T-helper 1 cell treated with Interleukin-12 subunit alpha and Interleukin-12 subunit beta and Interleukin-4 antibody, amounts not matched to agents 30 μg/mL and 1 μg/mL, for 36 hours (primary cell): ENCODE measurements around the gene GNAI3.

Source experiments
- H3K27ac Mint-ChIP-seq: one replicate; pipeline ENCODE4 v1.8.0; 2021; ENCODE audit warnings: mild to moderate bottlenecking, mixed read lengths
- H3K27me3 Mint-ChIP-seq: one replicate; pipeline ENCODE4 v1.8.0; 2021; ENCODE audit warnings: low read depth, mixed read lengths
- H3K36me3 Mint-ChIP-seq: one replicate; pipeline ENCODE4 v1.8.0; 2021; ENCODE audit warnings: low read depth, mixed read lengths
- H3K4me1 Mint-ChIP-seq: one replicate; pipeline ENCODE4 v1.8.0; 2021; ENCODE audit warnings: low read depth, mixed read lengths
- H3K4me3 Mint-ChIP-seq: one replicate; pipeline ENCODE4 v1.8.0; 2021; ENCODE audit warnings: mild to moderate bottlenecking, moderate library complexity, mixed read lengths
- H3K9me3 Mint-ChIP-seq: one replicate; pipeline ENCODE4 v1.8.0; 2021; ENCODE audit warnings: mixed read lengths

GNAI3 gene

DNA sequence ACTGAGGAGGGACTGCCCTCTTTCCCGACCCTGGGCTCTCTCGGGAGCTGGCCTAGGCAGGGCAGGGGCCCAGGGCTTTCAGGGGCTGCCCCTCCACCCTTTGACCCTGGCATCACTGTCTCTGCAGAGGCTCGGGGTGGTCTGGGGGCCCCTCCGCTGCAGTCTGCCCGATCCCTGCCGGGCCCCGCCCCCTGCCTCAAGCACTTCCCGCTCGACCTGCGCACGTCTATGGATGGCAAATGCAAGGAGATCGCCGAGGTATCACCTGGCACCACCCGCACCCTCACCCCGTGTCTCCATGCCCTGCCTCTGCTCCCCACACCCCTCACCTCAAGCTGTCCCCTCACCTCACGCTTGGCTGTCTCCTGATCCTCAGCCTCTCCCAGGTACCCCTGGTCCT, 76.8 kb downstream of the GNAI3 start:
- no peaks in the 10 kb centered on the region for H3K9me3 Mint-ChIP-seq
- no peaks in the 10 kb centered on the region for H3K27me3 Mint-ChIP-seq
- peaks cover 22% of the 10 kb centered on the region for H3K36me3 Mint-ChIP-seq
- no peak overlapping the region for H3K27ac Mint-ChIP-seq
- H3K4me3 Mint-ChIP-seq = no peak overlapping the region
- H3K4me1 Mint-ChIP-seq = peaks cover 37% of the 10 kb centered on the region

DNA sequence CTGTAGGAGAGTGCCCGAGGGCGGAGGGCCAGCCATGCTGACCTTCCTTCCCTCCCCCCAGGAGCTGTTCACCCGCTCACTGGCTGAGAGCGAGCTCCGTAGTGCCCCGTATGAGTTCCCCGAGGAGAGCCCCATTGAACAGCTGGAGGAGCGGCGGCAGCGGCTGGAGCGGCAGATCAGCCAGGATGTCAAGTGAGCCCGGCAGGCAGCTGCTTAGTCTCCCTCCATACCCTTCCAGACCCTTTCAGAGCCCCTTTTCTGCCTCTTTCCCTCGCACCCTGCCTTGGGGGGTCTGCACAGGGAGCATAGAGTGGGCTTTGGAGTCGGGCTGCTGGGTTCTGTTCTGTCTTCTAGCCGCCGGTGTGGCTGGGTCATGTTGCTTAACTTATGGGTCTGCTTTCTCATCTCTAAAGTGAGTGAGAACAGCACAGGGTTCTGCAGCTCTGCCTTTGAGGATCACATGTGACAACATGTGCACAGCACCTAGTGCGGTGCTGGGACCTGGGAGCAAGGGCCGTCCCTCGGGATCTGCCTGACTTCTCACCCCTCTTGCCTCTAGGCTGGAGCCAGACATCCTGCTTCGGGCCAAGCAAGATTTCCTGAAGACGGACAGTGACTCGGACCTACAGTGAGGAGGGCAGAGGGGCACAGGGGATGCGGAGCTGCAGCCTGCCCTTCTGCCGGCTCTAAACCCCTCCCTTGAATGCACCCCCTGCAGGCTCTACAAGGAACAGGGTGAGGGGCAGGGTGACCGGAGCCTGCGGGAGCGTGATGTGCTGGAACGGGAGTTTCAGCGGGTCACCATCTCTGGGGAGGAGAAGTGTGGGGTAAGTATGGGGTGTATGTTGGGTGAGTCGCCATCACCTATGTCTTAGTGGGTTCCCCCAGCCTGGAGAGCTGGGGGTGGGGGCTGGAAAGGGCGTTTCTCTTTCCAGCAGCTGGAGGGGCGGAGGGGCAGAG, 77.5 kb downstream of the GNAI3 start:
- Mint-ChIP-seq H3K36me3 (peaks cover 22% of the 10 kb centered on the region), H3K4me3 (no peak overlapping the region), H3K27ac (no peak overlapping the region), H3K27me3 (no peaks in the 10 kb centered on the region), H3K4me1 (peaks cover 37% of the 10 kb centered on the region), H3K9me3 (no peaks in the 10 kb centered on the region)

DNA sequence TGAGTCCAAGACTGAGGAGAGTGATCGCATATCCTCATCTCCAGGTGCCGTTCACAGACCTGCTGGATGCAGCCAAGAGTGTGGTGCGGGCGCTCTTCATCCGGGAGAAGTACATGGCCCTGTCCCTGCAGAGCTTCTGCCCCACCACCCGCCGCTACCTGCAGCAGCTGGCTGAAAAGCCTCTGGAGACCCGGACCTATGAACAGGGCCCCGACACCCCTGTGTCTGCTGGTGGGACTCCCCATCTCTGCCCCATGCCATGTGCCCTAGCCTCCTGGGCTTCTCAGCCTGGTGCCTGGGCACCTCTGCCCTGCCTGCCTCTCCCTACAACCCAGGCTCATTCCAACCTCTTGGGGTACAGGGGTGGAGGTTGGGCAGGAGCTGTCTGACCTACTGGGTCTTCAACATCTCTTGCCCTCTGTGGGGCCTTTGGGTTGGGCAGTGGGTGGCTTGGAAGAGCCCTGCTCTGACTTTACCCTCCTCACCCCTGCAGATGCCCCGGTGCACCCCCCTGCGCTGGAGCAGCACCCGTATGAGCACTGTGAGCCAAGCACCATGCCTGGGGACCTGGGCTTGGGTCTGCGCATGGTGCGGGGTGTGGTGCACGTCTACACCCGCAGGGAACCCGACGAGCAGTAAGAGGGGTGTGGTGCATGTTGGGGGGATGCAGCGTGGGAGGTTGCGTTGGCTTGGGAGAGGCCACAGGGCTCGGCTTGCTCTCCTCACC, 78.4 kb downstream of the GNAI3 start:
- H3K9me3 Mint-ChIP-seq = no peaks in the 10 kb centered on the region

DNA sequence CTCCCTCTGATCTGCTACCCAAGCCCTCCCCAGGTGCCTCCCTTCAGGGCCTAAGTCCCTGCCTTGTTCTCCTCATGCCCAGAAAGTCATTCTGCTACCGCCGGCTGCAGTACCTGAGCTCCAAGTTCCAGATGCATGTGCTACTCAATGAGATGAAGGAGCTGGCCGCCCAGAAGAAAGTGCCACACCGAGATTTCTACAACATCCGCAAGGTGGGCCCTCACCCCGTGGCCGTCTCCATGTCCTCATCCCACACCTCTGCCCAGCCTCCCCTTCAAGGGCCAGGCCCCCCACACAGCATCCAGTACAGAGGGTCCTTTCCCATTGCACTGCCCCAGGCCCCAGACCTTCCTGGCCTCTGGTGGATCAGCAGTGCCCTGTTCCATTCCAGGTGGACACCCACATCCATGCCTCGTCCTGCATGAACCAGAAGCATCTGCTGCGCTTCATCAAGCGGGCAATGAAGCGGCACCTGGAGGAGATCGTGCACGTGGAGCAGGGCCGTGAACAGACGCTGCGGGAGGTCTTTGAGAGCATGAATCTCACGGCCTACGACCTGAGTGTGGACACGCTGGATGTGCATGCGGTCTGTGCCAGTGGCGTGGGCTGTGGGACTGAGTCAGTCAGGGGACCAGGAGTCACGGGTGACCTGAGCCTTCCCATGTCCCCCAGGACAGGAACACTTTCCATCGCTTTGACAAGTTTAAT, 79.4 kb downstream of the GNAI3 start:
- Mint-ChIP-seq H3K9me3 (no peaks in the 10 kb centered on the region), H3K27ac (no peak overlapping the region), H3K4me3 (no peak overlapping the region), H3K36me3 (peaks cover 24% of the 10 kb centered on the region), H3K27me3 (no peaks in the 10 kb centered on the region), H3K4me1 (peaks cover 21% of the 10 kb centered on the region)

More for the DNA sequence above, 78.4 kb downstream of the GNAI3 start:
- peaks cover 31% of the 10 kb centered on the region for H3K4me1 Mint-ChIP-seq
- H3K27ac Mint-ChIP-seq = no peak overlapping the region
- no peak overlapping the region for H3K4me3 Mint-ChIP-seq
- peaks cover 22% of the 10 kb centered on the region for H3K36me3 Mint-ChIP-seq
- no peaks in the 10 kb centered on the region for H3K27me3 Mint-ChIP-seq

DNA sequence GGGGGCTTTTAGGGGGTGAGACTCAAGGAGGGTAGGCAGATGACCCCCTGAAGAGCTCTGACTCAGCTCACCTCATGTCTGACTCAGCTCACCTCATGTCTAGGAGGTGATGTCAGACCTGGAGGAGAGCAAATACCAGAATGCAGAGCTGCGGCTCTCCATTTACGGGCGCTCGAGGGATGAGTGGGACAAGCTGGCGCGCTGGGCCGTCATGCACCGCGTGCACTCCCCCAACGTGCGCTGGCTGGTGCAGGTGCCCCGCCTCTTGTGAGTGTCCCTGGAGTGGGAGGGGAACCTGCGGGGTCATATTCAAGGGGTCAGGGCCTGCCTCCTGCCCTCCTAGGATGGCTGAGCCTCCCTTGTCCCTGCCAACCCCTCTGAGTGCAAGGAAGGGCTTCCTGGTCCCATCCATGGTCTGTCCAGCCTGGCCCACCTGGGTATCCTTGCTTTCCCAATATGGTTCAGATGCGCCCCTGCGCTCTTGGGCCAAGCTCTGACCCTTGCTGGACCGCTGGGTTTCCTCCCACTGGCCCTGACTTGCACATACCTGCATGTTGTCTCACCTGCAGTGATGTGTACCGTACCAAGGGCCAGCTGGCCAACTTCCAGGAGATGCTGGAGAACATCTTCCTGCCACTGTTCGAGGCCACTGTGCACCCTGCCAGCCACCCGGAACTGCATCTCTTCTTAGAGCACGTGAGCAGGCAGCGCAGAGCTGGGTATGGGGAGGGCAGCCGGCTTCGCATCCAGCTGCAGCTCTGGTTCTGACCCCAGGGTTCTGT, 80.3 kb downstream of the GNAI3 start:
- peaks cover 24% of the 10 kb centered on the region for H3K36me3 Mint-ChIP-seq
- no peaks in the 10 kb centered on the region for H3K9me3 Mint-ChIP-seq
- H3K27me3 Mint-ChIP-seq = no peaks in the 10 kb centered on the region
- H3K4me3 Mint-ChIP-seq = no peak overlapping the region
- H3K4me1 Mint-ChIP-seq = peaks cover 13% of the 10 kb centered on the region
- H3K27ac Mint-ChIP-seq = no peak overlapping the region

DNA sequence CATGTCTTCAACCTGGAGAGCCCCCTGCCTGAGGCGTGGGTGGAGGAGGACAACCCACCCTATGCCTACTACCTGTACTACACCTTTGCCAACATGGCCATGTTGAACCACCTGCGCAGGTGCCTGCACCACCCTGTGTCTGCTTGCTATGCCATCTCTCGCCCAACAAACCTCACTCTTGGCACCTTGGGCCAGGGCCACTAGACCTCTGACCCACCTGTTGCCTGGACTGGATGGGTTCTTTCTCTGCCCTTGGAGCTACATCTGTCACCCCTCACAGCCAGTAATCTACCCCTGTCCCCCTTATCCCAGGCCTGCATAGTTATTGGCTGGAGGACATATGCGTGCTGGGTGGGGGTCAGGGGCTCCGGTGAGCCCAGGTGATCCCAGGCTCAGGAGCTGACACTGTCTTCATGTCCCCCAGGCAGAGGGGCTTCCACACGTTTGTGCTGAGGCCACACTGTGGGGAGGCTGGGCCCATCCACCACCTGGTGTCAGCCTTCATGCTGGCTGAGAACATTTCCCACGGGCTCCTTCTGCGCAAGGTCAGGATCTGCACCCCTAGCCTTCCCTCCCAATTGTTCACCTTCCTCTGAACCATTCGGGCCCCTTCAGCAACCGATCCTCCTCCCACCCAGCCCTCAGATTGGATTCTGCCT, 81.1 kb downstream of the GNAI3 start:
- H3K4me3 Mint-ChIP-seq = no peak overlapping the region
- no peak overlapping the region for H3K27ac Mint-ChIP-seq
- peaks cover 24% of the 10 kb centered on the region for H3K36me3 Mint-ChIP-seq
- peaks cover 9% of the 10 kb centered on the region for H3K4me1 Mint-ChIP-seq
- H3K9me3 Mint-ChIP-seq = no peaks in the 10 kb centered on the region
- no peaks in the 10 kb centered on the region for H3K27me3 Mint-ChIP-seq

DNA sequence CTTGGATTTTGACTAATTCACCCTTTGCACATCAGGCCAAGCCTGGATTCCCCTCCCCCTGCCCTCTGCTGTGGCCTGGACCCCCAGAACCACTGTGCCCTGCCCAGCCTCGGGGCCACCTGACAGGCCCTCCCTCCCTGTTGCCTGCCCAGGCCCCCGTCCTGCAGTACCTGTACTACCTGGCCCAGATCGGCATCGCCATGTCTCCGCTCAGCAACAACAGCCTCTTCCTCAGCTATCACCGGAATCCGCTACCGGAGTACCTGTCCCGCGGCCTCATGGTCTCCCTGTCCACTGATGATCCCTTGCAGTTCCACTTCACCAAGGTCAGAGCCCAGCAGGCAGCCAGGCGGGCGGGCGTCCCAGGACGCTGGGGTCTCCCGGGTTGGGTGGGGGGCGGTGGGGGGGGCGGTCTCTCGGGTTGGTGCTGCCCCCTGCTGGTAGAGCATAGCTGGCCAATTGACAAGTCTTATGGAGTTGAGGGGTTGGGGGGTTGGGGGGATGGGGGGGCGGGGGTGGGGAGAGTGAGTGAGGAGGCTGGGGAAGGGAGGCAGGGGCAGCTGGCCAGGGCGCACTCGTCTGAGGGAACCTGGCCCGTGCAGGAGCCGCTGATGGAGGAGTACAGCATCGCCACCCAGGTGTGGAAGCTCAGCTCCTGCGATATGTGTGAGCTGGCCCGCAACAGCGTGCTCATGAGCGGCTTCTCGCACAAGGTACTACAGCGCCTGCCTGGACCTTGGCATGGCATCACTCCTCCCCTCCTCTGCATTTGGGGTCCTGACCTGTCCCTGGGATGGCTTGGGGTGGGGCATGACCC, 81.9 kb downstream of the GNAI3 start:
- Mint-ChIP-seq H3K27ac (no peak overlapping the region), H3K9me3 (no peaks in the 10 kb centered on the region), H3K27me3 (no peaks in the 10 kb centered on the region), H3K4me3 (no peak overlapping the region), H3K4me1 (peaks cover 10% of the 10 kb centered on the region), H3K36me3 (peaks cover 24% of the 10 kb centered on the region)

DNA sequence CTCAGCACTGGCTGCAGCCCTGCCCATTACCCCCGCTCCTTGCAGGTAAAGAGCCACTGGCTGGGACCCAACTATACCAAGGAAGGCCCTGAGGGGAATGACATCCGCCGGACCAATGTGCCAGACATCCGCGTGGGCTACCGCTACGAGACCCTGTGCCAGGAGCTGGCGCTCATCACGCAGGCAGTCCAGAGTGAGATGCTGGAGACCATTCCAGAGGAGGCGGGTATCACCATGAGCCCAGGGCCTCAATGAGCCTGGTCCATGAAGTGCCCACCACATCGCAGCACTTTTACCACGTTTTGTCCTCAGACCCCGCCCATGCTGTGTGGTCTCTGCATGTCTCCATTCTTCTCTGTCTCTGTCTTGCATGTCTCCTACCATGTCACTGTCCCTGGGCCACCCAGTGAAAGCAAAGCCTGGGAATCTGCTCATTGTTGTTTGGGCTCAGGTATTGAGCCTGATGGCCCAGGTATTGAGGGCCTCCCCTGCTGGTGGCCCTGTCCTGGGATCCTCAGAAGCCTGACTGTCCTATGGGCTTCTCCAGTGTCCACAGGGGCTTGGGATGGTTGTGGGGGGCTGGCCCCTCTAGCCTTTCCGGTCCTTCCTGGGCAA, 82.6 kb downstream of the GNAI3 start:
- Mint-ChIP-seq H3K27me3 (no peaks in the 10 kb centered on the region), H3K36me3 (peaks cover 22% of the 10 kb centered on the region), H3K9me3 (no peaks in the 10 kb centered on the region), H3K4me1 (peaks cover 8% of the 10 kb centered on the region), H3K27ac (no peak overlapping the region), H3K4me3 (no peak overlapping the region)

DNA sequence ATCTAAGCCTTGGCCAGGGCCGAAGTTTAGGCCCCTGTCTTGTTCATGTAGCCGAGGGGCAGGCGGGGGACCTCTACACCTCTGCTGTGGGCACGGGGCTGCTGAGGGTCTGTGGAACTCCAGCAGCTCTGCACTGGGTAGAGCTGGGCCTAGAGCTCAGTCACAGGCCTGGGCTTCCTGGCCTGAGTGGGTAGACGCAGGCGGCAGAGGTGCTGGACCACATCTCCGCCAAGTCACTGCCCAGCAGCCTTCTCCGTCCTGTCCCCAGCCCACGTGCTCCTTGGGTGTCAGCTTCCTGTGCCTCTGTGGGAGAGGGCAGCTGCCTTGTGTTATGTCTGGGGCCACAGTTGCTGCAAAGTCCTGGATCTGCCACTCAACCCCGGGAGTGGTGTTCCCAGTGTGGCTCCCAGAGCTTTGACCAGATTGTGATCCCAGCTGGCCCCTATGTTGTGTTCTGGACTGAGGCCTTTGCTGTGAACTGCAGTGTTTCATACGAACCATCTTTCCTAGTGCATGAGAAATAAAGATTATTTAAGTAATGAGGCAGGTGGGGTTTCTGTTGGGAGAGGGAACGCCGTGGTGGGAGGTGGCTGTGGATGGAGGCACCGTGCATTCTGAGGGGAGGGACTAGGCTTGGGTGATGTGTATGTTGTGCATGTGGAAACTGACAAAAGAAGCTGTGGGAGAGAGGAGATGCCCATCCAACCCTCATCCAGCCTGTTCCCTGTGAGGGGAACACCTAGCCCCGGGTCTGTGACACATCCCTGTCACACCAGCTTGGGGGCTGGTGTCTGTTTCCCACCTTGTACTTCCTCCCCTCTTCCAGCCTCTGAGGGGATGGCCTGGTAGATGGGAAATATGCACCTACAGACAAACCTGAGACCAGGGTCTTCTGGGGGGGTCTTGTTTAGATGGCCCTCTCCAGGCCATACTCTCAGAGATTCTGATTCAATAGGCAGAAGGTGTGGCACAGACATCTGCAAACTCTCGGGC, 83.4 kb downstream of the GNAI3 start:
- H3K4me1 Mint-ChIP-seq = peaks cover 8% of the 10 kb centered on the region
- H3K36me3 Mint-ChIP-seq = peaks cover 18% of the 10 kb centered on the region
- H3K27ac Mint-ChIP-seq = no peak overlapping the region
- H3K4me3 Mint-ChIP-seq = no peak overlapping the region
- H3K9me3 Mint-ChIP-seq = no peaks in the 10 kb centered on the region
- no peaks in the 10 kb centered on the region for H3K27me3 Mint-ChIP-seq

DNA sequence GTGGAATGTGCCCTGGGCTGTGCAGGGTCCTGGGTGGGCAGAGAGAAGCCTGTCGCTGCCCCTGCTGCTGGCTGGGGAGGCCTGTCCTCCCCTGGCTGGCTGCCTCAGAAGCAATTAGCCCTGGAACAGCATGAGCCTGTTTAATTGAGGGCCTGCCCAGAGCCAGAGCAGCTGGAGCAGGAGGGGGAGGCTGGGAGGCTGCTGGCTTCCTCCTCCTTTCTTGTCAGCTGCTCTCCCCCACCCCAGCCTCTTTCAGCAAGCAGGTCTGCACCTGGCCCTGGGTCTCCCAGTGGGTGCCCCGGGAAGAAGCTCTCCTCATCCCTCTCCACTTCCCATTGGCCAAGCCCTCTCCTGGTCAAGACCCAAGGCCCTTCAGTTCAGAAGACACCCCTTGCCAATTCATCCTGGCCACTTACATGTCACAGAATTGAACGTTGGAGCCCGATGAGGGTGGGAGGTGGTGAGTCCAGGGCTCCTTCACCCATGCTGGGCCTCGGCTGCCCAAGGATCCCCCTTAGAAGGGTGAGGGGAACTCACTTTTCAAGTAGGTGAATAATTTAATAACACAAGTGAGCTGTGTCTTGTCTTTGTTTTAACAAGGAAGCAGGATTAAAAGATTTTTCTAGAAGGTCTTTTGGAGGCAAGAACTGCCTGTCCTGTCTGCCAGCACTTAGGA, 84.4 kb downstream of the GNAI3 start:
- Mint-ChIP-seq H3K27me3 (no peaks in the 10 kb centered on the region), H3K9me3 (no peaks in the 10 kb centered on the region), H3K36me3 (peaks cover 10% of the 10 kb centered on the region), H3K27ac (no peak overlapping the region), H3K4me3 (no peak overlapping the region), H3K4me1 (peaks cover 8% of the 10 kb centered on the region)

DNA sequence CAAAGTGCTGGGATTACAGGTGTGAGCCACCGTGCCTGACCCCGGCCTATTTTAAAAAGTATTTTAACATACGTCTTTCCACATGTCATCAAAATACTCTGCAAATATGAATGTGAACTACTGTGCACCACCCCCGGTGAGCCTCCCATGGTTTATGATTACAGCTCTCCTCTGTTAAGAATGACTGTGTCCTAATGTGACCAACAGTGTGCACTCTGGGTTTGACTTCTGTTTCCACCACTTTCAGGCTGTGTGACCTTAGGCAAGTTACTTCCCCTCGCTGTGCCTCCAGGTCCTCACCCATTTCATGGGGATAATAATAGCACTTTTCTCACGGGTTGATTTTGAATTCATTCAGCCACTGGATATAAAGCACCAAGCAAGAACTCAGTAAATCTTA, 85.9 kb downstream of the GNAI3 start:
- Mint-ChIP-seq H3K27me3 (peaks cover 4% of the 10 kb centered on the region), H3K4me1 (peaks cover 8% of the 10 kb centered on the region), H3K36me3 (peaks cover 8% of the 10 kb centered on the region), H3K4me3 (no peak overlapping the region), H3K9me3 (no peaks in the 10 kb centered on the region), H3K27ac (no peak overlapping the region)
